PC-9 (cell line): ENCODE results near the gene DSG3.

Experiments used
- EZH2 ChIP-seq: fragments of 200-600 bp; sonication (generic); IDR thresholded peaks from 2 replicates; pipeline ENCODE4 v1.8.0; 2017; ENCODE audit warnings: antibody characterized with exemption, low read depth
- TF ChIP-seq, protein P1 (sequence below): fragments of 200-600 bp; sonication (generic); conservative IDR thresholded peaks from 2 replicates; pipeline ENCODE4 v1.6.1; 2017; ENCODE audit warnings: mixed run types, antibody characterized with exemption, mild to moderate bottlenecking, moderate library complexity

DNA sequence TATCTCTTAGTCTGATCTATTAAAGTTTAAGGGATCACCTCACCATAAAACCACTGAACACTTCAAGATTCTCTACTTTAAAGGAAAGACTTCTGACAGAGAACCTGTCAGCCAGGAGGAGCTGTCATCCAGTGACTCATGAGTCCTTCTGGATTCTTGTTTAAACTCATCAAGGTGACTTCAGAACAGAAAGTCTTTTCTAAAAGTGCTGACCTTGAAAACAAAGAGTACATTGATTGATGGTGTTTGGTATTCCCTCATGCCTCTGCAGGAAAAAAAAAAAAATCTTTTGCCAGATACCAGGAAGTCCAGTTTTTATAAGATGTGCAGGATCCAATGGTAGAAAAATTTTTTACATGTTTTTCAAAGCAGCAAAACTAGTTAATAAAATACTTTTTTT is 62.8 kb downstream of the DSG3 start:
- TF ChIP-seq, protein P1, sequence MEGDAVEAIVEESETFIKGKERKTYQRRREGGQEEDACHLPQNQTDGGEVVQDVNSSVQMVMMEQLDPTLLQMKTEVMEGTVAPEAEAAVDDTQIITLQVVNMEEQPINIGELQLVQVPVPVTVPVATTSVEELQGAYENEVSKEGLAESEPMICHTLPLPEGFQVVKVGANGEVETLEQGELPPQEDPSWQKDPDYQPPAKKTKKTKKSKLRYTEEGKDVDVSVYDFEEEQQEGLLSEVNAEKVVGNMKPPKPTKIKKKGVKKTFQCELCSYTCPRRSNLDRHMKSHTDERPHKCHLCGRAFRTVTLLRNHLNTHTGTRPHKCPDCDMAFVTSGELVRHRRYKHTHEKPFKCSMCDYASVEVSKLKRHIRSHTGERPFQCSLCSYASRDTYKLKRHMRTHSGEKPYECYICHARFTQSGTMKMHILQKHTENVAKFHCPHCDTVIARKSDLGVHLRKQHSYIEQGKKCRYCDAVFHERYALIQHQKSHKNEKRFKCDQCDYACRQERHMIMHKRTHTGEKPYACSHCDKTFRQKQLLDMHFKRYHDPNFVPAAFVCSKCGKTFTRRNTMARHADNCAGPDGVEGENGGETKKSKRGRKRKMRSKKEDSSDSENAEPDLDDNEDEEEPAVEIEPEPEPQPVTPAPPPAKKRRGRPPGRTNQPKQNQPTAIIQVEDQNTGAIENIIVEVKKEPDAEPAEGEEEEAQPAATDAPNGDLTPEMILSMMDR = no peak
- no peak for TF ChIP-seq EZH2
